AG20443 (cell line): ENCODE data around the gene SPI1.
"Not testable (repeated sequence)": the region's sequence is repeated elsewhere in the genome, so short reads cannot be mapped to it uniquely, and the experiment has no call there.

ENCODE experiments used
- DNase-seq: peaks from one replicate; pipeline ENCODE4 v3.0.0; 2012; ENCODE audit warnings: low spot score, mixed read lengths

SPI1 gene

GRCh38 chr11:47340980-47341775 lies 37.2 kb downstream of the SPI1 start:
- DNase-seq, result peak; percentile 65

- no peak for DNase-seq
These were observed 38.3 kb downstream of the SPI1 start for GRCh38 chr11:47340010-47340409.

GRCh38 chr11:47338396-47339241 lies 39.7 kb downstream of the SPI1 start:
- DNase-seq, result no peak

DNA sequence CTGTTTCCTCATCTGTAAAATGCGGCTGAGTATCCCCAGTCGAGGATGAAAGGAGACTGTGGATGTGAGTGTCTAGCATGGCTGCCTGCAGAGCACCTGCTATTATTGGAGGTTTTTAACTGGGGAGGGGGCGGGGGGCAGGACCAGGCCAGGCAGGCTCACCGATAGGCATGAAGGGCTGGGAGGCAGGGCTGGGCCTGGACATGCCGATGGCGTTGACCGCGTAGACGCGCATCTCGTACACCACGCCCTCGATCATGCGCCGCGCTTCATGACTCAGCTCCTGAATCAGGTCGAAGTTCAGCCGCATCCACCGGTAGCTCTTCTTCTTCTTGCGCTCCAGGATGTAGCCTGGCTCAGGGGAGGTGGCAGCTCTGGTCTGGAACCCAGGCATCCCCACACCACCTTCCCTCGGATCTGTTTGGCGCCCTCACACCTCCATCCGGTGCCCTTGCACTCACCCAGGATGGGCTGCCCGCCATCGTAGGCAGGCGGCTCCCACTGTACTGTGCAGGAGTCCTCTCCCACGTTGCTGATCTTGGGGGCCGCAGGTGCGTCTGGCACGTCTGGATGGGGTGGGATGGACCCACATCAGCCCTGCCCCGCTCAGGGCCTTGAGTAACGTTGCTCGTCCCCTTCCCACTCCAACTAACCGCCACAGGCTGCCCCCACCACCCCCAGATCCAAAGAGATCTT lies 41.0 kb downstream of the SPI1 start:
- DNase-seq, result no peak

DNA sequence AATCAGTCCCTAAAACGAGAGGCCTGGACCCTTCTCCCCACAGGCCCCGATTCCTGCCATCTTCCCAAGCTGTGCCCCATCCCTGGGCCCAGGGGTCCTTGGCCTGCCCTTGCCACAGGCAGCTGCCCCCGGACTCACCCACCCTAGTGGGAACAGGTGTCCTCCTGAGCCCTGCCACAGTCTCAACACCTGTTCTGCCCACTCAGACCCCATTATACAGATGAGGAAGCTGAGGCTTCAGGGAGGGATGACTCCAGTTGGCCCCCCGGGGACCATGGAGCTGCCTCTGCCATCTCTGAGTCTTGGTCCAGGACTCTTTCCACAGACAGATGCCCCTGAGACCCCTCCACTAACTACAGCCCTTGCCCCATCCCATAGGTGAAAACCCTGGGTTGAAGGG lies 41.8 kb downstream of the SPI1 start:
- DNase-seq, result no peak

GRCh38 chr11:47335733-47336132 lies 42.6 kb downstream of the SPI1 start:
- DNase-seq, result no peak

GRCh38 chr11:47334699-47335411 lies 43.5 kb downstream of the SPI1 start:
- DNase-seq, result not testable (repeated sequence)

DNA sequence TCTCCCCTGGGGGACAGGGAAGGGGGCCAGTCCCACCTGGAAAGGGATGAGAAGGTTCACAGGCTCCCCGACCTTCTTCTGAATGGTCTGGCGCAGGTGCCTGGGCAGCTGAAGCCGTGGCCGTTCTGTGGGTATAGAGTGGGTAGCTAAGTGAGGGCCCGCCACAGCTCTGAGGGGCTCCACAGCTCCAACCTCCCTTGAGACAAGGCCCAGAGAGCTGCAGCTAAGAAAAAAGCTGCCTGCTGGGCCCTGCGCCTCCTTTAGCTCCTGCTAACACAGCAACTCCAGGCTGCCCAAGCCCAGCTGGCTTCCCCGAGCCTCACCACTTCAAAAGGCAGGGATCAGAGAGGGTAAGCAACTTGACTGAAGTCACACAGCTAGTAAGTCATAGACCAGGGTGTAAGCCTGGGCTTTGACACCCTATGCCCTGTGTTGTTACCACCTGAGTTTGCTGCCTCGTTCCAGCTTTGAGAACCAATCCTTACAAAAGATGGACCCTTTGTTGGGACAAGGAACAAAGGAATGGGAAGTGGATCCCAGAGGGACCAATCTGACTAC lies 44.4 kb downstream of the SPI1 start:
- DNase-seq, result no peak

- DNase-seq, result no peak
These were observed 44.9 kb downstream of the SPI1 start for GRCh38 chr11:47333526-47333845.

- DNase-seq, result no peak
These were observed 45.4 kb downstream of the SPI1 start for GRCh38 chr11:47332791-47333525.

DNA sequence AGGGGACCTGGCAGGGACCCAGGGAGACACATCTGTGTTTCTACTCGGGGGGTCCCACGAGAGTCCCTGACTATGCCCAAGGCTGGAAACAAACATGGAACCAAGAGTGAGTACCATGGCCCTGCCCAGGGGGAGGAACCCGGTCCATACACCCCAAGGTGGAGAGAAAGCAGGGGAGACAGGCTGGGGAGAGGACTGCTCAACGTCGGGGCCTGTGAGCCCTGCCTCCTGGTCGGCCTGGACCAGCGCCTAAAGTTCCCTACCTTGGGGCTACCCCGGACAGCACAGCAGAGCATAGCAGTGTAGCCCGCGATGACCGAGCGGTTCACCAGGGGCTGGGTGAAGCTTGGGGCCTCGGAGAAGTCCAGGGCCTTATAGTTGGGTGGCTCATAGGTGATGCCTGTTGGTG lies 46.0 kb downstream of the SPI1 start:
- no peak for DNase-seq

DNA sequence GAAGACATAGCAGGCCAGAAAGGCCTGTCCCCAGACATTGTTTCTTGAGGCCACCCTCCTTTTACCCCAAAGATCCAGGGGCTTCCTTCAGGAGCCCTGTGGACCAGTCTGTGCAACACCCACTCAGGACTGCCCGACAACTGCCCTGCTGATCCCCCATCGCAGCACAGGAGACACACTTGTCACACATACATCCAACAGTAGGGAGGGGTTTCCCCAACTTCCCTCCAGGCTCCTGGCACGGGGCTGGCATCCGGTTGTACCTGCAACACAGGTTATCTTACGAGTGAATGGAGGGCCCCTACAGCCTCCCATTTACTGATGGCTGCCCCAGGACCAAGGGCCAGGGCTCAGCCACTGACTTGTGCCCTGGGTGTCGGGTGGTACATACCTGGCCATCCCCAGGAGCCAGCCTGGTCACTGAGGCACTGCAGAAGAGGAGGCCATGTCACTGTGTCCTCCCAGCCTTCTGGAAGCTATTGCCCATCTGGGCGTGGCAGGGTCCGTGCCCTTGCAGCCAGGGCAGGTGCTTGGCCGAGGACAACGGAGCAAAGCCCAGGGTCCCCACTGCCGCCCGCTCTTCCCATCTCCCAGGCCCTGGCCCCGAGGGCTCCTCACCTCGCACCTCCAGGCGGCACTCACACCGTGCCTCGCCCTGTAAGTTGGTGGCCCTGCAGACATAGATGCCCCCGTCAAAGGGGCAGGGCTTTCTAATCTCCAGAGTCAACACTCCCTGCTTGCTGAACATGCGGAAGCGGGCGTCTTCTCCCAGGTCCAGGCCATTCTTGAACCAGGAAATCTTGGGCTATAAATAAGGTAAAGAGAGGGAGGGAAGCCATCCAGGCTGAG lies 46.7 kb downstream of the SPI1 start:
- DNase-seq, result no peak

DNA sequence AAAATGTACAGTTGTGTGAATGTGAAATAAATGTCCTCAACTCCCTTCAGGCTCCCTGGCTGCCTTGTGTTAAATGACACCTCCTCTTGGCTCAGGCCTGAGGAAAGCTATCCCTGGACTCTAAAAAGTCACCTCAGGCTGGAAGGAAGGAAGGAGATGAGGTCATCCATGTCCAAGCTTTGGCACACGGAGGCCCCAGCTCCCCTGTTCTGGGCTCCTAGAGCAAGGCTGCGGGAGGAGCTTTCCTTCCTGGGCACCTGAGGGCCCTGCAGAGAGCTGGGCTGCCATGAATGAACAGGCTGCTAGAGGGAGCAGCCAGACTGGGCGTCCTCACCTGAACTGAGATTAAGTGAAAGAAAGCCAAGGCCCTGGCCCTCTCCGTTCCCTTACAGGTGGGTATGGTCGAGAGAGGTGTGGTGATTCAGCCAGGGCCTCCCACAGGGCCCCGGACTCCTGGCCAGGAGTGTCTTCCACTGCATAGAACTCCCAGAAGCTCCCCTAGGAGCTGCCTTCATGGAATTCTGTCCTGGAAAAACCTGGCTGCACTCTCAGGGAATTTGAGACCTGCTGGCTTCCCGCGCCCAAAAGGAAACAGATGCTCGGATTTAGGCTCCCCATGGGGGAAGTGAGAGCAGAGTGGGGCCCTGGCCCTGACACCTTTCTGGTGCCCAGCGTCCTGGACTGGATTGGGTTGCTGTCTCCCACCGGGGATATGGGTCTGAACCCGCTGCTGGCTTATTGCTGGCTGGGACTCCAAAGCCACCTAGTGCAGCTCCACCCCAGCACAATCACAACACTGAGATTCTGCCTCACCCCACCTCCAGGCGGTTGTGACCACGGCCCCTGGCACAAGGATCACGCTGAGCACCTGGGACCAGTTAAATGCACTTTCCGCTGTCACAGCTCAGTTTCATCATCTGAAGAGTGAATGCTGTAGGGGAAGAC lies 48.1 kb downstream of the SPI1 start:
- DNase-seq, result no peak

DNA sequence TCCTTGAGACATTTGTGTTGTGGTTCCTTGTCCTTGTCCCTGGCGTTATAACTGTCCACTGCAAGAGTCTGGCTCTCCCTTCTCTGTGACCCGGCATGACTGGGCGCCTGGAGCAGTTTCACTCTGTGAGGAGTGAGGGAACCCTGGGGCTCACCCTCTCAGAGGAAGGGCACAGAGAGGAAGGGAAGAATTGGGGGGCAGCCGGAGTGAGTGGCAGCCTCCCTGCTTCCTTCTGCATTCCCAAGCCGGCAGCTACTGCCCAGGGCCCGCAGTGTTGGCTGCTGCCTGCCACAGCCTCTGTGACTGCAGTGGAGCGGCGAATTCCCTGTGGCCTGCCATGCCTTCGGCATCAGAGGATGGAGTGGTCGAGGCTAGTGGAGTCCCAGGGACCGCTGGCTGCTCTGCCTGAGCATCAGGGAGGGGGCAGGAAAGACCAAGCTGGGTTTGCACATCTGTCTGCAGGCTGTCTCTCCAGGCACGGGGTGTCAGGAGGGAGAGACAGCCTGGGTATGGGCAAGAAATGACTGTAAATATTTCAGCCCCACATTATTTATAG lies 48.8 kb downstream of the SPI1 start:
- no peak for DNase-seq

DNA sequence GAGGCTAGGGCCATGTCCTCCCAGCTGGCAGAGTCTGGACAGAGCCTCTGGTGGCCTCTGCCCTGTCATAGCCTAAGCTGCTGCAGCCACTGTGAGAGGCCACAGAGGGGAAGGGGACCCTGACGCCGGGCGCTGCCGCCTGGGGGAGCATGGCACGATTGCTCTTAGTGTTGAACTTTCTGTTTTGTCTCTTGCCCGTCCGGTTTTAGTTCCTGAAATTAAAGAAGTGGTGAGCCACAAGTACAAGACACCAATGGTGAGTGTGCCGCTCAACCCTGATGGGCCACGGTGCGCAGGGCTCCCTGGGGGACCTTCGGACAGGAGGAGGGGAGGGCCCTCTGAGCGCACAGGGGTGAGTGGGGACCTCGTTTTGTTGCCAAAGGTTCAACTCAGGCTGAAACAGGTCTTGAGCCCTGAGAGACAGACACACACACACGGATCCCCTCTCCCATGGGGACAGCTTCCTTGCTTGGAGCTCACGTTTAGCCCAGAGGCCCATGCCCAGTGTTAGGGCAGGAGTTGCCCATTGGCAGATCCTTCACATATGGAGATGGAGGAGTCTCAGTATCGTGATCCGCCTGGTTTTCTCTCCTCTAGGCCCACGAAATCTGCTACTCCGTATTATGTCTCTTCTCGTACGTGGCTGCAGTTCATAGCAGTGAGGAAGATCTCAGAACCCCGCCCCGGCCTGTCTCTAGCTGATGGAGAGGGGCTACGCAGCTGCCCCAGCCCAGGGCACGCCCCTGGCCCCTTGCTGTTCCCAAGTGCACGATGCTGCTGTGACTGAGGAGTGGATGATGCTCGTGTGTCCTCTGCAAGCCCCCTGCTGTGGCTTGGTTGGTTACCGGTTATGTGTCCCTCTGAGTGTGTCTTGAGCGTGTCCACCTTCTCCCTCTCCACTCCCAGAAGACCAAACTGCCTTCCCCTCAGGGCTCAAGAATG lies 49.6 kb downstream of the SPI1 start:
- DNase-seq, result no peak

- no peak for DNase-seq
These were observed 50.4 kb downstream of the SPI1 start for GRCh38 chr11:47327949-47328348.

- DNase-seq, result no peak
These were observed 51.3 kb downstream of the SPI1 start for GRCh38 chr11:47327025-47327424.

DNA sequence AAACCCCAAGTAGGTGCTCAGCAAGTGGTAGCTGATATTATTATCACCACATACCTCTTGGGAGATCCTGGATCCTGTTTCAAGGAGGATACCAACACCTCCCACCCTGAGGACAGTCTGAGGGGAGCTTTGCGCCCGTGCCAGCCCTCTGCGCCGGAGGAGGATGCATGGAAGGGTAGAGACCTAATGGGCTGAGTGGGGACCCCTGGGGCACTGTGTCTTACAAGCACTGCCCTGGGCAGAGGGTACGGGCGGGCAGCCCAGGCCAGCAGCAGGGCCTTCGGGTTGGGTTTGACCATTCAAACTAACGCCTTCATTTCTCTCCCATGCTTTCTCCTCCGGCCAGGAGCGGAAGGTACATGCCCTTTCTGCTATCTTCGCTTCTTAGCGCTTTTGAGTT lies 52.1 kb downstream of the SPI1 start:
- DNase-seq, result no peak
